NCI-H1048 (cell line): ENCODE measurements around the gene RPS21.
"Not testable (repeated sequence)": the region's sequence is repeated elsewhere in the genome, so short reads cannot be mapped to it uniquely, and the experiment has no call there.

ENCODE experiments used
- DNase-seq: peaks from one replicate; lab custom pipeline; 2025; lab: John Stamatoyannopoulos, UW

The RPS21 gene

DNA sequence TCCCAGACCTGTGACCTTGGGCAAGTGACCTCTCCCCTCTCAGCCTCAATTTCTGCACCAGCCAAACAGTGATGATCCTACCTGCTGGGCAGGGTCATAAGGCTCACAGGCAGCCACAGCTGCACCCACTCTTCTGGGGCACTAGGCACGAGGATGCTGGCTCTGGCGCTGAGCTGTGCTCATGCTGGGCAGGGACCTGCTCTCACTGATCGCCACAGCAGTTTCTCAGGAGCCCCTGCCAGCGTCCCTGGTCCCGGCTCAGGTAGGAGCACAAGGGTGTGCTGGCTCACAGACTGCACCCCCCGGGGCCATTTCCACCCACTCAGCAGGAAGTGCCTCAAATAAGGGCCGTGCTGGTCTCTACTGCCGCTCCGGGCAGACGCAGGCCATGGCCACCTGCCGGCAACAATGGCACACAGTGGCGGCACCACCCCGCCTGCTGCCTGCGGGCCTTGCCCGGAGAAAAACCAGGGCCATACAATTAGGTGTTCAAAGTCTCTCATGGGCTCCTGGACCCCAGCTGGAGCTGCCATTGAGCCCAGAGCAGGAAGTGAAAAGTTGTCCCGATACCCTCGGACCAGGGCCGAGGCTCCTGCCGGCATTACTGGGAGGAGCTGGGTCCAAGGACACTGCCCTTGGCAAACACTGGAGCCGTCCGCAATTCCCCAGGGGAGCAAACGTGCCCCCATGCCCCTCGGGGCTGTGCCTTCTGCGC lies 24.7 kb downstream of the RPS21 start:
- DNase-seq = no peak

DNA sequence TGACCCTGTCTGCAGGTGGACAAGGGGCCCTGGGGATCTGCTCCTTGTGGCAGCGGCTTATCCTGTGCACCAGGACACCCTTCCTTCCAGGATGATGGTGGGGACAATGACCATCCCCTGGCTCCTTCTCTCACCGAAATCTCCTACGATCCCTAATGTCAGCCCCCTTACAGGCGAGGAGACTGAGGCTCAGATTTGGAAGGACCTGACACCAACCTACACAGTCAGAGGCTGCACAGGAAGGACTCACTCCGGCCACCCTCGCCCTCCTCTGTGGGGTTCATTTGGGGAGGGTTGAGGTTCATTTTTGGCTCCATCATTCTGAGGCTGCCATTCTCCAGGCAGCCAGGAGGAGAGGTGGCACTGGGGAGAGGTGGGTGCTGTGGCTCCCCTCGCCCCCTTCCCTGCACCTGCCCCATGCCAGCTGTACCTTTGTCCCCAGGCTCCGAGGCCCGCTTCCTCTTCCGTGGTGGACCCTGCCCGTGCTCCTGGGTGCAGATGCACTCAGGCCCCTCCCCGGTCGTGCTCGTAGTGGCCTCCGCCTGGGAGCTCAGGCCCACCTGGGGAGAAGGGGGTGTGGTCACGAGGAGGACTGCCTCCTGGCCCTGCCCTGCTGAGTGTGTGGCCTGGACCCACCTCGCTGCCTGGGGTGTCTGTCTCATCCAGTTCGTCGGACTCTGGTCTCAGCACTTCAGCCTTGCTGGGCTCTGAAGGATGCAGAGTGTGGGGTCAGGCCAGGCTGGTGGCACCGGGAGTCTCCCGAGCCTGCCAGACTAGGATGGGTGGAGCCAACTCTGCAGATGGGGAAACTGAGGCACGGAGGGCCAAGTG lies 25.5 kb downstream of the RPS21 start:
- DNase-seq = no peak

- DNase-seq = no peak
These were observed 26.2 kb downstream of the RPS21 start for GRCh38 chr20:62413025-62413570.

DNA sequence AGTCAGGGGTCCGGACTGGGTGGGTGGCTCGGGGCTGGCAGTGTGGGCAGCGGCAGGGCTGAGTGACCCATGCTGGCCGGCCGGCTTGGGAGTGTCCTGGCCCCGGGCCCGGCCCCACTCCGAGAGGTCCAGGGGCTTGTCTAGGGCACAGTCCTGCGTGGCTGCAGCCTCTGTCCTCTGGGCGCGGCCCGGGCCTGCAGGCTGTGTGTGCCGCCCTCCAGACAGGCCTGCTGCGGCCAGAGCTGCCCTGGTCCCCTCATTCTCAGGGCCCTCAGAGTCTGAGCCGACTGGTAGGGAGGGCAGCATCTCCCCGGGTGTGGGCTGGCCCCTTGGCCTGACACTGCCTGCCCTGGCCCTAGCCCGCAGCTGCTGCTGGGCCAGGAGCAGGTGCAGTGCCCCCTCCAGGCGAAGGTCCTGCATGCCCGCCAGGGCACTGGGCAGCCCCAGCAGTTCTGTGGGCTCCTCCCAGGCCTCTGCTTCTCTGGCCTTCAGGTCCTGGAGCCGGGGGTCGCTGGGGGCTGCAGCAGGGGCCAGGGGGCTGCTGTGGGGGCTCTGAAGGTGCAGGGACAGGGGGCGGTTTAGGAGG lies 27.1 kb downstream of the RPS21 start:
- DNase-seq = no peak

DNA sequence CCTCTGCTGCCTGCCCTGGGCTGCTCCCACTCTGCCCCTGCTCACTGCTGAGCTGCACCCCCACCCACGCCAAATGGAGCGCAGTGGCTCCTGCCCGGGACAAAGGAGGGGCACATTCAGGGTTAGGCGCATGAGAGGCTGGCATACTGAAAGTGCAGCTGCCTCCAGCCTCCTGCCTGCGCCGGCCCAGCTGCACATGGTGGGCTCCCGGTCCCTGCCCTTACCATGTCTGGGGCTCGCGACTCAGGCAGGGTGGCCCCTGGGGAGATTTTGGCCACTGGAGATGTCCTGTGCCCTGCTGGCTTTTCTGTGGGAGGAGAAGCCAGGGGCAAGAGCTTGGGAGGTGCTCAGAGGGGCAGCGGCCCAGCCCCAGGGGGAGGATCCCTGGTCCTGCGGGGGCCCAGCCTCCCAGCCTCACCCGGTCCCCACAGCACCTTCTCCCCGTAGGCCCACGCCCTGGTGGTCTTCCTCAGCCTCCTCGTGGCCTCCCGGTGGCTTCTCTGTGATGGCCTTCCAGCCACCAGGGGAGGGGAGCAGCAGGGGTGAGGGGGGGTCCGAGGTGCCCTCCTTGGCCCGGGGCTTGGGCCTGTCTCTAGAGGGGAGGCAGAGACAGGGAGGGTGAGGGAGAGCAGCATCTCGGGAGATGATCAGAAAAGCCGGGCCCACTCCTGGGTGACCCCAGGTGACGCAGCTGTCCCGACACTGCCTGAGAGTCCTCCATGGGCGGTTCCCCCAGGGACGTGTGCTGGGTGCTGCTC lies 28.6 kb downstream of the RPS21 start:
- no peak for DNase-seq

GRCh38 chr20:62416651-62417637 lies 30.0 kb downstream of the RPS21 start:
- DNase-seq = no peak

DNA sequence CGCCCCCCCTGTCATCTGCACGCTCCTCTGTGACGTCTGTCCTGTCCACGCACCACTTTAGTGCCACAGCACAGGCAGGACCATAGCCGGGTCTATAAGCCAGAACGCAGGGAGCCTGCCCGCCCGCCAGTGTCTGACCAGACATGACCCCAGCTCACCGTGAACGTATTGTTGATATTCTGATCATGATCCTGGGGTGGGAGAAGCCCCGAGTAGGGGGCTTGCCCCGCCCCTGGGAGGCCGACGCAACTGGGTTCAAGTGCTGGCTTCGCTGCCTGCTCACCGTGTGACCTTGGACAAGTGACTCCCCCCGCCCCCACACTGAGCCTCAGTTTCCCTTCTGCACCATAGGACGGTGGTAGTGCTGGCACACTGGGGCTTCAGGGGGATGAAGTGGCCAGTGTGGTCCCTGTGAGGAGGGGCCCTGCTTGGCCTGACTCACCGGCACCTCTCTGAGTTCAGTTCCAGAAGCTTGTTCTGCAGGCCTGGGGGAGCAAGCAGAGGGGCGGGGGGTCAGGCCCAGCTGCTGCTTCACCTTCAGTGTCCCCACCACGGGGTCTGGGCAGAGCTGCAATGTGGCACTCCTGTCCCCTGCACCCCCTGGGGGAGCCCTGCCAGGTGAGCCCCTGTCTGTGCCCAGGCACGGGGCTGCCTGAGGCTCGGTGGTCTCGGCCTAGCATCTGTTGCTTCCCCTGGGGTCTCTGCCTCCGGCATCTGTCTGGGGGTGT lies 31.2 kb downstream of the RPS21 start:
- DNase-seq = no peak

- no peak for DNase-seq
These were observed 32.0 kb downstream of the RPS21 start for GRCh38 chr20:62418709-62419487.

GRCh38 chr20:62419759-62420158 lies 32.9 kb downstream of the RPS21 start:
- no peak for DNase-seq

GRCh38 chr20:62420846-62421715 lies 34.2 kb downstream of the RPS21 start:
- no peak for DNase-seq

- no peak for DNase-seq
These were observed 34.8 kb downstream of the RPS21 start for GRCh38 chr20:62421716-62421990.

DNA sequence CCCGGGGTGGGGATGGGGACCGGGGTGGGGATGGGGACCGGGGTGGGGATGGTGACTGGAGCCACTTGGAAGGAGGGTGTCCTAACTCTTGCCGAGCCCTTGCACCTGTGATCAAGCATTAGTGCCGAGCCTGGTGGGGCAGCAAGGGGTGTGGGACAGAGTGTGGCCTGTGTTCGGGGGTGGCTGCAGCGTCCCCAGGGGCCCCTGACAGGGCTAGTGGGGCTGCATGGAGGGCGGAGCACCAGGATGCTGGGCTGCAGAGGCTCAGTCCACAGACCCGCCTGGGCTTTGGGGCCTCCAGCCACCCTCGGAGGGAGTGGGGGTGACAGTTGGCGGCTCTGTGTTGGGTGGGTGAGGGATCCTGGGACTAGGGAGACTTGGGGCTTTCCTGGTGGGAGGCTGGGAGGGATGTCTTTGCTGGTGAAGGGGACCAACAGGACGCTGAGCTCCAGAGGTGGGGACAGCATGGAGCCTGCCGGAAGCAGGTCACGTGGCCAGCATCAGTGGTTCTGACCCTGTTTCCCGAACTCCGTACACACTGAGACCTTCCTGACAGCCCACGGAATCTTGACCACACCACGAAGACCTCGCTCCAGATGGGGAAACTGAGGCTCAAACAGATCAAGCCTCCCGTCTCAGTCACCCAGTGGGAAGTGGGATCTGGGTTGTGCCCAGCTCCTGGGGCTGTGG lies 35.9 kb downstream of the RPS21 start:
- DNase-seq = no peak

GRCh38 chr20:62423326-62423706 lies 36.4 kb downstream of the RPS21 start:
- no peak for DNase-seq

- DNase-seq = no peak
These were observed 37.6 kb downstream of the RPS21 start for GRCh38 chr20:62424249-62425107.

GRCh38 chr20:62425281-62426058 lies 38.6 kb downstream of the RPS21 start:
- no peak for DNase-seq

GRCh38 chr20:62426059-62426348 lies 39.1 kb downstream of the RPS21 start:
- DNase-seq = not testable (repeated sequence)
